Mesodermal cell (in vitro differentiated cells): ENCODE results near the gene FRMPD4.

Experiments
- H3K27ac ChIP-seq: 2 replicates; pipeline ENCODE4 v1.7.0; 2013; ENCODE audit warnings: mild to moderate bottlenecking, low read depth, low read length, moderate library complexity; ENCODE audit not compliant: severe bottlenecking
- H3K36me3 ChIP-seq: 2 replicates; pipeline ENCODE4 v1.7.1; 2013; ENCODE audit warnings: mild to moderate bottlenecking, low read length, moderate library complexity; ENCODE audit not compliant: control insufficient read depth, insufficient read depth
- H3K4me1 ChIP-seq: one replicate; pipeline ENCODE4 v1.7.1; 2013; ENCODE audit warnings: mild to moderate bottlenecking, low read length; ENCODE audit not compliant: insufficient read depth, control insufficient read depth, poor library complexity, severe bottlenecking
- H3K4me3 ChIP-seq: 2 replicates; pipeline ENCODE4 v1.7.0; 2013; ENCODE audit warnings: low read length, control low read depth, mild to moderate bottlenecking; ENCODE audit not compliant: insufficient read depth, poor library complexity, severe bottlenecking; ENCODE audit errors: extremely low read depth
- H3K9me3 ChIP-seq: 2 replicates; pipeline ENCODE4 v1.7.1; 2013; ENCODE audit warnings: mild to moderate bottlenecking, low read length, moderate library complexity; ENCODE audit not compliant: control insufficient read depth
- WGBS, 2 experiments: methylation state at CpG; one replicate each; pipeline ENCODE4 v1.1.5; 2013; ENCODE audit warnings: missing lambda C conversion rate in 2 of 2; ENCODE audit not compliant: insufficient coverage in 2 of 2; 5-methylcytosine and 5-hydroxymethylcytosine counted together

Gene FRMPD4

GRCh38 chrX:12360986-12361598 lies 222.8 kb downstream of the FRMPD4 start:
- H3K4me3 ChIP-seq: no peak overlapping the region
- no peaks in the 10 kb centered on the region for H3K9me3 ChIP-seq
- no peak overlapping the region for H3K27ac ChIP-seq
- H3K4me1 ChIP-seq: no peaks in the 10 kb centered on the region
- H3K36me3 ChIP-seq: no peaks in the 10 kb centered on the region

GRCh38 chrX:12363216-12363615 lies 224.9 kb downstream of the FRMPD4 start:
- WGBS, 2 experiments: no CpG with 5 or more reads among the region's 2 CpGs
- no peak overlapping the region for H3K4me3 ChIP-seq
- no peaks in the 10 kb centered on the region for H3K9me3 ChIP-seq
- H3K27ac ChIP-seq: no peak overlapping the region
- H3K36me3 ChIP-seq: no peaks in the 10 kb centered on the region
- H3K4me1 ChIP-seq: no peaks in the 10 kb centered on the region

GRCh38 chrX:12366440-12366839 lies 228.2 kb downstream of the FRMPD4 start:
- WGBS, 2 experiments: 82 to 100% methylated on average over 1 to 2 of the region's 2 CpGs
- no peaks in the 10 kb centered on the region for H3K9me3 ChIP-seq
- no peak overlapping the region for H3K27ac ChIP-seq

GRCh38 chrX:12367254-12367653 lies 229.0 kb downstream of the FRMPD4 start:
- Histone ChIP-seq H3K27ac (no peak overlapping the region), H3K4me3 (no peak overlapping the region), H3K36me3 (no peaks in the 10 kb centered on the region), H3K4me1 (no peaks in the 10 kb centered on the region), H3K9me3 (no peaks in the 10 kb centered on the region)
- 88 to 98% methylated on average over 6 to 7 of the region's 11 CpGs for WGBS, 2 experiments

More at GRCh38 chrX:12366440-12366839, 228.2 kb downstream of the FRMPD4 start:
- Histone ChIP-seq H3K4me1 (no peaks in the 10 kb centered on the region), H3K36me3 (no peaks in the 10 kb centered on the region), H3K4me3 (no peak overlapping the region)

GRCh38 chrX:12370497-12370986 lies 232.3 kb downstream of the FRMPD4 start:
- 78 to 100% methylated on average over 1 to 2 of the region's 3 CpGs for WGBS, 2 experiments
- no peak overlapping the region for H3K27ac ChIP-seq
- no peak overlapping the region for H3K4me3 ChIP-seq
- no peaks in the 10 kb centered on the region for H3K36me3 ChIP-seq
- no peaks in the 10 kb centered on the region for H3K9me3 ChIP-seq
- H3K4me1 ChIP-seq: no peaks in the 10 kb centered on the region

- Histone ChIP-seq H3K9me3 (no peaks in the 10 kb centered on the region), H3K36me3 (no peaks in the 10 kb centered on the region), H3K4me1 (no peaks in the 10 kb centered on the region), H3K27ac (no peak overlapping the region), H3K4me3 (no peak overlapping the region)
- WGBS, 2 experiments: 91 to 100% methylated on average over 4 to 5 of the region's 6 CpGs
Observed at GRCh38 chrX:12372111-12372510, 233.8 kb downstream of the FRMPD4 start.

GRCh38 chrX:12374286-12374685 lies 236.0 kb downstream of the FRMPD4 start:
- Histone ChIP-seq H3K4me1 (no peaks in the 10 kb centered on the region), H3K4me3 (no peak overlapping the region), H3K27ac (no peak overlapping the region), H3K36me3 (no peaks in the 10 kb centered on the region), H3K9me3 (no peaks in the 10 kb centered on the region)
- 86% methylated on average over 4 of the region's 6 CpGs; no CpG with 5 or more reads in 1 of the 2 experiments for WGBS, 2 experiments

- H3K27ac ChIP-seq: no peak overlapping the region
- whole genome bisulfite sequencing, 2 experiments: 90 to 93% methylated on average over 3 of the region's 7 CpGs
- no peaks in the 10 kb centered on the region for H3K4me1 ChIP-seq
- H3K36me3 ChIP-seq: no peaks in the 10 kb centered on the region
- H3K4me3 ChIP-seq: no peak overlapping the region
- H3K9me3 ChIP-seq: no peaks in the 10 kb centered on the region
Observed at GRCh38 chrX:12378253-12378652, 240.0 kb downstream of the FRMPD4 start.

- Histone ChIP-seq H3K27ac (no peak overlapping the region), H3K36me3 (no peaks in the 10 kb centered on the region), H3K9me3 (no peaks in the 10 kb centered on the region), H3K4me1 (no peaks in the 10 kb centered on the region), H3K4me3 (no peak overlapping the region)
- WGBS, 2 experiments: no CpG with 5 or more reads among the region's 1 CpG
Observed at GRCh38 chrX:12378706-12379105, 240.4 kb downstream of the FRMPD4 start.

GRCh38 chrX:12379671-12380070 lies 241.4 kb downstream of the FRMPD4 start:
- H3K9me3 ChIP-seq: no peaks in the 10 kb centered on the region
- no peaks in the 10 kb centered on the region for H3K36me3 ChIP-seq
- 83 to 100% methylated on average over 1 to 2 of the region's 3 CpGs for WGBS, 2 experiments
- H3K27ac ChIP-seq: no peak overlapping the region
- H3K4me3 ChIP-seq: no peak overlapping the region
- H3K4me1 ChIP-seq: no peaks in the 10 kb centered on the region

- WGBS, 2 experiments: no CpG with 5 or more reads among the region's 2 CpGs
- Histone ChIP-seq H3K27ac (no peak overlapping the region), H3K4me3 (no peak overlapping the region), H3K4me1 (no peaks in the 10 kb centered on the region), H3K36me3 (no peaks in the 10 kb centered on the region), H3K9me3 (no peaks in the 10 kb centered on the region)
Observed at GRCh38 chrX:12383196-12383595, 244.9 kb downstream of the FRMPD4 start.
